Kidney epithelial cell (primary cell): Measurements from ENCODE around the gene DNASE1L3. TPM values are rescaled to one million over a fixed set of nuclear protein-coding genes. Genes with fewer than 3 reads are reported as not detected.

Experiments used
- DNase-seq: peaks from one replicate; pipeline ENCODE4 v3.0.0-alpha.2; 2010; ENCODE audit warnings: low read depth
- H3K27me3 ChIP-seq: 2 replicates; pipeline ENCODE4 v1.6.0; 2011; ENCODE audit warnings: low read length; ENCODE audit not compliant: control insufficient read depth, insufficient read depth
- H3K36me3 ChIP-seq: 2 replicates; pipeline ENCODE4 v1.5.1; 2011; ENCODE audit warnings: low read length; ENCODE audit not compliant: control insufficient read depth, insufficient read depth
- H3K4me3 ChIP-seq: 2 replicates; pipeline ENCODE4 v1.5.1; 2011; ENCODE audit warnings: low read depth, mild to moderate bottlenecking, control low read depth, low read length
- total RNA-seq: library from RNA; depleted of rRNA; stranded (reverse); fragments of >200 nt; gene quantifications from 2 replicates; pipeline ENCODE4 v1.2.3, GENCODE V29; 2015
- TF ChIP-seq, protein P1 (sequence below): IDR thresholded peaks from 2 replicates; pipeline ENCODE4 v1.5.1; 2011; ENCODE audit warnings: mild to moderate bottlenecking, moderate library complexity, low read length, control low read depth, inconsistent platforms; ENCODE audit not compliant: insufficient read depth, poor library complexity, severe bottlenecking

The DNASE1L3 gene
- total RNA-seq, 1 donor from 2014 or later, result not detected

- no peak for DNase-seq
- peaks cover 2% of the 10 kb centered on the region for H3K27me3 ChIP-seq
- TF ChIP-seq, protein P1, sequence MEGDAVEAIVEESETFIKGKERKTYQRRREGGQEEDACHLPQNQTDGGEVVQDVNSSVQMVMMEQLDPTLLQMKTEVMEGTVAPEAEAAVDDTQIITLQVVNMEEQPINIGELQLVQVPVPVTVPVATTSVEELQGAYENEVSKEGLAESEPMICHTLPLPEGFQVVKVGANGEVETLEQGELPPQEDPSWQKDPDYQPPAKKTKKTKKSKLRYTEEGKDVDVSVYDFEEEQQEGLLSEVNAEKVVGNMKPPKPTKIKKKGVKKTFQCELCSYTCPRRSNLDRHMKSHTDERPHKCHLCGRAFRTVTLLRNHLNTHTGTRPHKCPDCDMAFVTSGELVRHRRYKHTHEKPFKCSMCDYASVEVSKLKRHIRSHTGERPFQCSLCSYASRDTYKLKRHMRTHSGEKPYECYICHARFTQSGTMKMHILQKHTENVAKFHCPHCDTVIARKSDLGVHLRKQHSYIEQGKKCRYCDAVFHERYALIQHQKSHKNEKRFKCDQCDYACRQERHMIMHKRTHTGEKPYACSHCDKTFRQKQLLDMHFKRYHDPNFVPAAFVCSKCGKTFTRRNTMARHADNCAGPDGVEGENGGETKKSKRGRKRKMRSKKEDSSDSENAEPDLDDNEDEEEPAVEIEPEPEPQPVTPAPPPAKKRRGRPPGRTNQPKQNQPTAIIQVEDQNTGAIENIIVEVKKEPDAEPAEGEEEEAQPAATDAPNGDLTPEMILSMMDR, result no peak
- no peaks in the 10 kb centered on the region for H3K36me3 ChIP-seq
- H3K4me3 ChIP-seq, result no peak overlapping the region
These were observed 9.9 kb downstream of the DNASE1L3 start for GRCh38 chr3:58200846-58201355.

GRCh38 chr3:58200121-58200709 is 10.6 kb downstream of the DNASE1L3 start:
- Histone ChIP-seq H3K27me3 (peaks cover 2% of the 10 kb centered on the region), H3K4me3 (no peak overlapping the region), H3K36me3 (no peaks in the 10 kb centered on the region)
- TF ChIP-seq, protein P1, result no peak
- no peak for DNase-seq

DNA sequence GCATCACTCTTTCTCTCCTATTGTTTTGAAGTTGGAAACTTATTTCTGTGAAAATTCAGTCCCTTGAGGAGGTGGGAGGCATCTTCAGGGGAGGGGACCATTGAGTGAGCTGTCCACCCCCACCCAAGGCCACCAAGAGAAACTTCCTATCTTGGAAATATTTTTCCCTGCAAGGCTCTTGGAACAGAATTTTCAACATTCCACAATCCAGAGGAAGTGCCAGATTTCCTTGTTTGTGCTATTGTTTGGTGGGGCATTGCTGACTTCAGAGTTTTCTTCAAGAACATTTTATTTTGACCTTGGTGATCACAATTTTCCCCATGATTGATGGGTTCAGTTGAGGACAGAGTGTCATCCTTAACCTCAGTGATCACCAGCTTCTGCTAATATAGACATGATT is 12.0 kb downstream of the DNASE1L3 start:
- DNase-seq, result no peak
- H3K27me3 ChIP-seq, result peaks cover 2% of the 10 kb centered on the region
- no peak overlapping the region for H3K4me3 ChIP-seq
- TF ChIP-seq, protein P1, result no peak
- no peaks in the 10 kb centered on the region for H3K36me3 ChIP-seq

- no peak overlapping the region for H3K4me3 ChIP-seq
- DNase-seq, result no peak
- TF ChIP-seq, protein P1, result no peak
- no peaks in the 10 kb centered on the region for H3K36me3 ChIP-seq
- H3K27me3 ChIP-seq, result peaks cover 2% of the 10 kb centered on the region
These were observed 12.4 kb downstream of the DNASE1L3 start for GRCh38 chr3:58198362-58198761.

DNA sequence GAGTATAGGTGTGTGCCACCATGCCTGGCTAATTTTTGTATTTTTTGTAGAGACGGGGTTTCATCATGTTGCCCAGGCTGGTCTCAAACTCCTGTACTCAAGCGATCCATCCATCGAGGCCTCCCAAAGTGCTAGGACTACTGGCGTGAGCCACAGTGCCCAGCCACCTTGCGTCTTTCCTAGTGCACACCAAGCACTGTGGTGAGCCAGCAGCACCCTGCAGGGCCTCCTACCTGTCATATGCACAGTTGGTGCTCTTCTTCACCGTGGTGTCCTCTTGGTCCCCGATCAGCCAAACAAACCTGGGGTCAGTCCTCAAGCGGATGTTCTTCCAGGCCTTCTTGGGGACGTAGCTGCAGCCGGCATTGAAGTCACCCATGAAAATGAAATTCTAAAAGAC is 13.2 kb downstream of the DNASE1L3 start:
- peaks cover 2% of the 10 kb centered on the region for H3K27me3 ChIP-seq
- TF ChIP-seq, protein P1, result no peak
- H3K4me3 ChIP-seq, result no peak overlapping the region
- H3K36me3 ChIP-seq, result no peaks in the 10 kb centered on the region
- DNase-seq, result no peak
